ENCODE data around the gene ERAP2. TPM values are rescaled to one million over a fixed set of nuclear protein-coding genes. Genes with fewer than 3 reads are reported as not detected.

The ERAP2 gene
- total RNA-seq, 4 donors from 2014 or later: 8.0 to 12.0 (median 10.0) TPM

DNA sequence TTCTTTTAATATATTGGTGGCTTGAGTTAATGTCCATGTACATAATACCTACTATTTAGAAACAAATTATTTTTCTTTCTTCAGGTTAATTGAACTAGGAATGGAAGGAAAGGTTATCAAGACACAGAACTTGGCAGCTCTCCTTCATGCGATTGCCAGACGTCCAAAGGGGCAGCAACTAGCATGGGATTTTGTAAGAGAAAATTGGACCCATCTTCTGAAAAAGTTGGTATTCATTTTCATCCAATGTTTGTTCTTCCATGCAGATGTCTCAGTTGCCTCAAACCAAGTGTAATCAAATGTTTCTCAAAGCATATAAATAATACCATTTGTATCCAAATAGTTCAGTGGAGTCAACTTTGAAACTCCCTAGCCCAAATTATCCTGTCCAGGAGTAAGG is 36.9 kb downstream of the ERAP2 start:
- H3K27ac ChIP-seq: no peak overlapping the region
- no peaks in the 10 kb centered on the region for H3K27me3 ChIP-seq
- no peaks in the 10 kb centered on the region for H3K9me3 ChIP-seq
- no peaks in the 10 kb centered on the region for H3K4me1 ChIP-seq
- no peak for TF ChIP-seq POLR2AphosphoS5 (IDR thresholded peaks at IDR 0.05)
- TF ChIP-seq, protein P1, sequence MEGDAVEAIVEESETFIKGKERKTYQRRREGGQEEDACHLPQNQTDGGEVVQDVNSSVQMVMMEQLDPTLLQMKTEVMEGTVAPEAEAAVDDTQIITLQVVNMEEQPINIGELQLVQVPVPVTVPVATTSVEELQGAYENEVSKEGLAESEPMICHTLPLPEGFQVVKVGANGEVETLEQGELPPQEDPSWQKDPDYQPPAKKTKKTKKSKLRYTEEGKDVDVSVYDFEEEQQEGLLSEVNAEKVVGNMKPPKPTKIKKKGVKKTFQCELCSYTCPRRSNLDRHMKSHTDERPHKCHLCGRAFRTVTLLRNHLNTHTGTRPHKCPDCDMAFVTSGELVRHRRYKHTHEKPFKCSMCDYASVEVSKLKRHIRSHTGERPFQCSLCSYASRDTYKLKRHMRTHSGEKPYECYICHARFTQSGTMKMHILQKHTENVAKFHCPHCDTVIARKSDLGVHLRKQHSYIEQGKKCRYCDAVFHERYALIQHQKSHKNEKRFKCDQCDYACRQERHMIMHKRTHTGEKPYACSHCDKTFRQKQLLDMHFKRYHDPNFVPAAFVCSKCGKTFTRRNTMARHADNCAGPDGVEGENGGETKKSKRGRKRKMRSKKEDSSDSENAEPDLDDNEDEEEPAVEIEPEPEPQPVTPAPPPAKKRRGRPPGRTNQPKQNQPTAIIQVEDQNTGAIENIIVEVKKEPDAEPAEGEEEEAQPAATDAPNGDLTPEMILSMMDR (IDR thresholded peaks at IDR 0.05): no peak
- TF ChIP-seq EP300 (IDR thresholded peaks at IDR 0.05): no peak
- TF ChIP-seq POLR2A (IDR thresholded peaks at IDR 0.05): no peak
- WGBS, 2 donors (ENCODE audit: low coverage in 1 of 2): 75 to 85% methylated on average over 2 of the region's 2 CpGs
- H3K4me3 ChIP-seq: no peak overlapping the region
- no peak for ATAC-seq
- H3K36me3 ChIP-seq: peaks cover 0 to 43% of the 10 kb centered on the region in 2 donors

GRCh38 chr5:96919754-96920197 is 43.5 kb downstream of the ERAP2 start:
- no peak for ATAC-seq
- H3K27ac ChIP-seq: no peak overlapping the region
- H3K4me1 ChIP-seq: peaks cover 0 to 15% (median 2%) of the 10 kb centered on the region in 3 donors
- no peaks in the 10 kb centered on the region for H3K9me3 ChIP-seq
- no peak overlapping the region for H3K4me3 ChIP-seq
- 69 to 77% methylated on average over 4 of the region's 4 CpGs for WGBS, 2 donors (ENCODE audit: low coverage in 1 of 2)
- no peak for TF ChIP-seq EP300 (IDR thresholded peaks at IDR 0.05)
- TF ChIP-seq, protein P1 (IDR thresholded peaks at IDR 0.05): no peak
- H3K36me3 ChIP-seq: peaks cover 0 to 32% of the 10 kb centered on the region in 2 donors
- H3K27me3 ChIP-seq: no peaks in the 10 kb centered on the region

DNA sequence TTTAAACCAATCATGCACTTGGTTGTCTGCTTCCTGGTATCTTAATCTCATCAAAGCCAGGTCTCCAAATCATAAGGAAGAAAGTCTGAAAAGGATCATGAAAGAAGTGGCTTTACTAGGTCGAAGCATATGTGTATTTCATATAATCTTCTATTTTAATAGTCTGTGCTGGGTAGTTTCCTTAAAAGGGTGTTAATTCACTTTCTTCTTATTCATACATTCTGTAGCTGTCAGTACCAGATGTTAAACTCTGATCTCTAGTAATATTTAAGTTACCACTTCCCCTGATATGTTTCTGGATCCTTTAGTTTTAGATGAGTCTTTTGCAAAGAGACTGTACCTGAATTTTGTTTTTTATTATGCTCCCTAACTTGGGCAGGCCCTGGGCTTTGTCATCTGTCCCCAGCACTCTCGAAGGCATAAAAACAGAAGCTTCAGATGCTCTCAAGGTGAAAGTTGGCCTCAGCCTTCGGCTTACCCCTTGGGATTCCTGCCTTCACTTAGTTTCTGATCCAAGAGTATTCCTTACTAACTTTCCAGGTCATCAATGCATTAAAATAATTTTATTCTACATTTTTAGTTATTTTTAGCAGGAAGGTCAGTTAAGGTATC is 44.5 kb downstream of the ERAP2 start:
- no peaks in the 10 kb centered on the region for H3K9me3 ChIP-seq
- peaks cover 0 to 30% of the 10 kb centered on the region in 2 donors for H3K36me3 ChIP-seq
- no peak for ATAC-seq
- no peak overlapping the region for H3K27ac ChIP-seq
- WGBS, 2 donors (ENCODE audit: low coverage in 1 of 2): 29 to 58% methylated on average over 2 to 3 of the region's 3 CpGs
- peaks cover 0 to 15% (median 2%) of the 10 kb centered on the region in 3 donors for H3K4me1 ChIP-seq
- TF ChIP-seq, protein P1 (IDR thresholded peaks at IDR 0.05): no peak
- TF ChIP-seq EP300 (IDR thresholded peaks at IDR 0.05): no peak
- no peak overlapping the region for H3K4me3 ChIP-seq
- no peaks in the 10 kb centered on the region for H3K27me3 ChIP-seq

DNA sequence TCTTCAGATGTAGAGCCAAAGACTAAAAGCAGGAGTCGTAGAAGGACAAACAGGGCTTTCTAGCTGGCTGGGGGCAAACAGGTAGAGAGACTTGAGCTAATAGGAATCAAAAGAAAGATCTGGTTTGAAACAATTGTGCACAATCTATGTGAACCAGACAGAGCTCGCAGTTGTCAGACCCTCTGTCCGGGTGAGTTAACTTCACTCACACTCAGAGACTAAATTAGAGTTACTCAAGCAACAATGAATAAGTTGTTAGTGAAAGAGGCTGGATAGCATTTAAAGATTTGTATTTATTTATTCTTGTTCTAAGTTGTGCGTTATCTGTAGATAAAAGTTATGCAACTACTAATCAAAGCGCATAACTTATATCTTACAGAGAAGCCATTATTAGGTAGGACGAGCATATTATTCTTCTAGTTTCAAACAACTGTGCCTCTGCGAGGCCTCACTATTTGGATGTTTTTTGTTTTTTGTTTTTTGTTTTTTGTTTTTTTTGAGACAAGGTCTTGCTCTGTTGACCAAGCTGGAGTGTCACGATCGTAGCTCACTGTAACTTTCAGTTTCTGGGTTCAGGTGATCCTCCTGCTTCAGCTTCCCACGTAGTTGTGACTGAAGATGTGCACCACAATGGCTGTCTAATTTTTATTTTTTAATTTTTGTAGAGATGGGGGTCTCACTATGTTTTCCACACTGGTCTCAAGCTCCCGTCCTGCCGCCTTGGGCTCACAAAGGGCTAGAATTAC is 46.4 kb downstream of the ERAP2 start:
- peaks cover 0 to 17% of the 10 kb centered on the region in 2 donors for H3K36me3 ChIP-seq
- WGBS, 2 donors (ENCODE audit: low coverage in 1 of 2): 82 to 93% methylated on average over 7 to 12 of the region's 12 CpGs
- no peaks in the 10 kb centered on the region for H3K27me3 ChIP-seq
- no peak overlapping the region for H3K4me3 ChIP-seq
- H3K27ac ChIP-seq: no peak overlapping the region
- TF ChIP-seq, protein P1 (IDR thresholded peaks at IDR 0.05): no peak
- TF ChIP-seq POLR2AphosphoS5 (IDR thresholded peaks at IDR 0.05): no peak
- no peak for TF ChIP-seq EP300 (IDR thresholded peaks at IDR 0.05)
- TF ChIP-seq POLR2A (IDR thresholded peaks at IDR 0.05): no peak
- H3K4me1 ChIP-seq: peaks cover 0 to 15% (median 2%) of the 10 kb centered on the region in 3 donors
- ATAC-seq: no peak
- no peaks in the 10 kb centered on the region for H3K9me3 ChIP-seq

DNA sequence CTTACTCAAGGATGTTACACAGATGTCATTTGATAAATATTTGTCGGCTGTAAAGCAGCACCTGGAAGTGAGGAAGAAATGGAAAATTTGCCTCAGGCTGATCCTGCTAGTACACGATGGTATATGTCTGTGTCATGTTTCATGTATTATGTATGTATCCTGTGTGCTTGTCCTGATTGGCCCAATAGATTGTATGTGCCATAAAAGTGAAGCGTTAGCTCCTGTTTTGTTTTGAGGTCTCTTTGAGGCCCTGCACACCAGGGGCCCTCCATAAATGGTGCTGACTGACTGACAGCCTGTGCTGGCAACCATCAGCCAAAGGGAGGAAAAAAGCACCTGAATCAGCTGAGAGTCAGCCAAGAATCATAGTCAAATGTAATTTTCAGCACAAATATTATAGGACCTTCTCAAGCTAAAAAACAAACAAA is 47.7 kb downstream of the ERAP2 start:
- 12 to 57% methylated on average over 3 of the region's 3 CpGs for WGBS, 2 donors (ENCODE audit: low coverage in 1 of 2)
- Histone ChIP-seq H3K27me3 (no peaks in the 10 kb centered on the region), H3K4me3 (no peak overlapping the region), H3K27ac (peak overlapping the region in 1 of 4 donors; percentile 25), H3K36me3 (peaks cover 0 to 8% of the 10 kb centered on the region in 2 donors), H3K9me3 (no peaks in the 10 kb centered on the region), H3K4me1 (peaks cover 0 to 15% (median 2%) of the 10 kb centered on the region in 3 donors)
- TF ChIP-seq, protein P1 (IDR thresholded peaks at IDR 0.05): no peak
- TF ChIP-seq EP300 (IDR thresholded peaks at IDR 0.05) (no peak), POLR2A (IDR thresholded peaks at IDR 0.05) (no peak), POLR2AphosphoS5 (IDR thresholded peaks at IDR 0.05) (no peak)
- ATAC-seq: no peak
